A673 (cell line): ENCODE measurements around the gene P3H4.

ENCODE experiments used
- EZH2 ChIP-seq: fragments of 200-600 bp; sonication (generic); IDR thresholded peaks from 2 replicates; pipeline ENCODE4 v1.6.1; 2017; ENCODE audit warnings: borderline replicate concordance, low read depth, mild to moderate bottlenecking, mixed read lengths, antibody characterized with exemption, low read length; ENCODE audit not compliant: poor library complexity, severe bottlenecking
- TF ChIP-seq, protein P1 (sequence below): fragments of 300-800, 200-600 bp; sonication (generic); conservative IDR thresholded peaks from 2 replicates; pipeline ENCODE4 v1.5.1; 2017; ENCODE audit warnings: low read depth, mild to moderate bottlenecking, antibody characterized with exemption, low read length, moderate library complexity, mixed read lengths

DNA sequence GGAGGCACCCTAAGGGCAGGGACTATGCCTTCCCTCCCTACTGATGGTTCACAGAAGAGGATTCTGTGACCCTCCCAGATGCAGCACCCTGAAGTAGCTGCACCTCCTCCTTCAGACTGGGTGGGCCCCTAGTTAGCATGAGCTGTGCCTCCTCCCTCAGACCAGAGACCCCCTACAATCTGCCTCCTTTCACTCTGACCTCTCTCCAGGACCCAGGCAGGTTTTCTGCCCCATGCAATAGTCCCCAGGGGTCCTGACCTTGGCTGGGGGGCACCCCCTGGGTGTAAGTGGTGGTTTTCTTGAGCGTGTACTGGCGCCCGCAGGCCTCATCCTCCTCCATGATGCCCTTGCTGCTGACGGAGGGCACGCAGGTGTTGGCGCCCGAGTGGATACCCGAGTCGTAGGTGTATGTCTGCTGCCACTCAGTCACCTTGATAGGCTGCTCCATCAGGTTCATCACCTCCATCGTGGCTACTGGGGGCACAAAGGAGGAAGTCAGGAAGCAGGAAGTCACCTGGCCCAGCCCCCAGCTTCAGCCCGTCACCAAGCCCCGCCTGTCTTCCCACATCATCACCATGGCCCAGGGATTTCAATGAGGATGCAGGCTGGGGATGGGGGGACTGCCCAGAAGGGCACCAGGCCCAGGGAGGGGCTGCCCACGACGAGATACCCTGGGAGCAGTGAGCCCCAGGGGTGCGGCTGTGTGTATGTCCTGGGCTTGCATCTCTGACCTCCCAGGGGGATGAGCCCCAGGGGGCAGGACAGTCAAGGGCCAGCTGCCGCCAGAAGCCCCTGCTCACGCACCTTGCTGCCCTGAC is 40.2 kb downstream of the P3H4 start:
- TF ChIP-seq, protein P1, sequence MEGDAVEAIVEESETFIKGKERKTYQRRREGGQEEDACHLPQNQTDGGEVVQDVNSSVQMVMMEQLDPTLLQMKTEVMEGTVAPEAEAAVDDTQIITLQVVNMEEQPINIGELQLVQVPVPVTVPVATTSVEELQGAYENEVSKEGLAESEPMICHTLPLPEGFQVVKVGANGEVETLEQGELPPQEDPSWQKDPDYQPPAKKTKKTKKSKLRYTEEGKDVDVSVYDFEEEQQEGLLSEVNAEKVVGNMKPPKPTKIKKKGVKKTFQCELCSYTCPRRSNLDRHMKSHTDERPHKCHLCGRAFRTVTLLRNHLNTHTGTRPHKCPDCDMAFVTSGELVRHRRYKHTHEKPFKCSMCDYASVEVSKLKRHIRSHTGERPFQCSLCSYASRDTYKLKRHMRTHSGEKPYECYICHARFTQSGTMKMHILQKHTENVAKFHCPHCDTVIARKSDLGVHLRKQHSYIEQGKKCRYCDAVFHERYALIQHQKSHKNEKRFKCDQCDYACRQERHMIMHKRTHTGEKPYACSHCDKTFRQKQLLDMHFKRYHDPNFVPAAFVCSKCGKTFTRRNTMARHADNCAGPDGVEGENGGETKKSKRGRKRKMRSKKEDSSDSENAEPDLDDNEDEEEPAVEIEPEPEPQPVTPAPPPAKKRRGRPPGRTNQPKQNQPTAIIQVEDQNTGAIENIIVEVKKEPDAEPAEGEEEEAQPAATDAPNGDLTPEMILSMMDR: no peak
- TF ChIP-seq EZH2: no peak
